GM12865 (cell line): ENCODE measurements around the gene ATAT1.

Experiments
- DNase-seq: peaks from one replicate; pipeline ENCODE4 v3.0.0; 2010; ENCODE audit warnings: low read depth
- H3K4me3 ChIP-seq: 2 replicates; pipeline ENCODE4 v1.5.1; 2011; ENCODE audit warnings: mild to moderate bottlenecking, low read depth, low read length, control low read depth
- TF ChIP-seq, protein P1 (sequence below): IDR thresholded peaks from 2 replicates; pipeline ENCODE4 v1.5.1; 2011; ENCODE audit warnings: low read length, control low read depth, low read depth, inconsistent platforms; ENCODE audit not compliant: insufficient read depth; ENCODE audit errors: missing control alignments

ATAT1 gene

GRCh38 chr6:30640481-30640880, 13.8 kb downstream of the ATAT1 start:
- no peak overlapping the region for H3K4me3 ChIP-seq
- TF ChIP-seq, protein P1, sequence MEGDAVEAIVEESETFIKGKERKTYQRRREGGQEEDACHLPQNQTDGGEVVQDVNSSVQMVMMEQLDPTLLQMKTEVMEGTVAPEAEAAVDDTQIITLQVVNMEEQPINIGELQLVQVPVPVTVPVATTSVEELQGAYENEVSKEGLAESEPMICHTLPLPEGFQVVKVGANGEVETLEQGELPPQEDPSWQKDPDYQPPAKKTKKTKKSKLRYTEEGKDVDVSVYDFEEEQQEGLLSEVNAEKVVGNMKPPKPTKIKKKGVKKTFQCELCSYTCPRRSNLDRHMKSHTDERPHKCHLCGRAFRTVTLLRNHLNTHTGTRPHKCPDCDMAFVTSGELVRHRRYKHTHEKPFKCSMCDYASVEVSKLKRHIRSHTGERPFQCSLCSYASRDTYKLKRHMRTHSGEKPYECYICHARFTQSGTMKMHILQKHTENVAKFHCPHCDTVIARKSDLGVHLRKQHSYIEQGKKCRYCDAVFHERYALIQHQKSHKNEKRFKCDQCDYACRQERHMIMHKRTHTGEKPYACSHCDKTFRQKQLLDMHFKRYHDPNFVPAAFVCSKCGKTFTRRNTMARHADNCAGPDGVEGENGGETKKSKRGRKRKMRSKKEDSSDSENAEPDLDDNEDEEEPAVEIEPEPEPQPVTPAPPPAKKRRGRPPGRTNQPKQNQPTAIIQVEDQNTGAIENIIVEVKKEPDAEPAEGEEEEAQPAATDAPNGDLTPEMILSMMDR, result no peak
- DNase-seq, result no peak

DNA sequence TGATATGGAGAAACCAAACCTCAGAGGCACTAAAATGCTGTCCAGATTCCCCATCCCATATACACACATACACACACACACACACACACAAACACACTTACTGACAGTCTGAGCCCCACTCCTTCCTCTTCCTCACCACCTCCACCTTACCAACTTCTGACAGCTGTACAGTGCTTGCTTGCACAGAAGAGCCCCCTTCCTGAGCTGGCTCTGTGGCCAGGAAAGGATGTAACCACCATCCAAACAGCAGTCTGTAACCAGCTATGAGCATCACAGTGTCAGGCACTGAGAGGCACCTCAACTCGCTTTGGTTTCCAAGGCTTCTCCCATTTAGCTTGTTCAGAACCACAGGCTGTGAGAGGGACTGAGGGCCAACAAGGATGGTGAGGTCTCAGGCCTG, 14.4 kb downstream of the ATAT1 start:
- H3K4me3 ChIP-seq, result no peak overlapping the region
- TF ChIP-seq, protein P1, result no peak
- DNase-seq, result no peak

DNA sequence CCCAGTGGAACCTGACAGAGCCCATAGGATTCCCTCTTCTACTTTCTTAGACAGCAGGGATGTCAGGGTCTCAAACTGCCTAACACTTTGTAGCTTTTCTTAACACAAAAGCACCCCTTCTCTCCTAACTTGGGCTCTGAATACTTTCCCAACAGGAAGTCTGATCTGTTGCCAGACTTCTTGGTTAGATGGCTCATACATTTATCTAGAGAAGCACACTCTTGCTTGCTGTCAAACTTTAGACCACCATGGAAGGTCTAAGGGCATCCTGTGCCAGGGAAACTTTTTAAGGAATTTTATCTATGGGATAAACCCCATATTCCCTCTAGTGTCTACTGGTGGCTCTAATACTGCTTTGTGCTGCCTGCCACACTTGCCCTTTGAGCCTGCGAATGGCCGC, 17.0 kb downstream of the ATAT1 start:
- TF ChIP-seq, protein P1, result no peak
- no peak overlapping the region for H3K4me3 ChIP-seq
- DNase-seq, result no peak

- DNase-seq, result no peak
- TF ChIP-seq, protein P1, result no peak
- no peak overlapping the region for H3K4me3 ChIP-seq
Observed at GRCh38 chr6:30644769-30645168, 18.1 kb downstream of the ATAT1 start.

DNA sequence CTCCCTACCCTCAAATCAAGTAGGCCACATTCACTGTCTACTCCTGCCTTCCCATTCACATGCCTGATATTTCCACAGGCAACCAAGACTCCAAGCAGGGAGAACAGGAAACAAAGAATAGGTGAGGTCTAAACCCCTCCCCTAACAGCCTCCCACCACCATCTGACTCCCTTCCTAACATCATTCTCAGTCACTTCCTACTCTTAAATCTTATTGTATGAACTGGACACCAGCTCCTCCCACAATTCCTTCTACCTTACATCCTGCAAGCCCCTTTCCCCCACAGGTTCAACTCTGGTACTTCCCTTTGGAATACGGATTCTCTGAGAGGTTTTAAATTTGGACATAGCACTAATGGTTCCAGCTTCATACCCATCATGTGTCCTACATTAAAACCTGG, 19.3 kb downstream of the ATAT1 start:
- TF ChIP-seq, protein P1, result no peak
- no peak overlapping the region for H3K4me3 ChIP-seq
- no peak for DNase-seq

DNA sequence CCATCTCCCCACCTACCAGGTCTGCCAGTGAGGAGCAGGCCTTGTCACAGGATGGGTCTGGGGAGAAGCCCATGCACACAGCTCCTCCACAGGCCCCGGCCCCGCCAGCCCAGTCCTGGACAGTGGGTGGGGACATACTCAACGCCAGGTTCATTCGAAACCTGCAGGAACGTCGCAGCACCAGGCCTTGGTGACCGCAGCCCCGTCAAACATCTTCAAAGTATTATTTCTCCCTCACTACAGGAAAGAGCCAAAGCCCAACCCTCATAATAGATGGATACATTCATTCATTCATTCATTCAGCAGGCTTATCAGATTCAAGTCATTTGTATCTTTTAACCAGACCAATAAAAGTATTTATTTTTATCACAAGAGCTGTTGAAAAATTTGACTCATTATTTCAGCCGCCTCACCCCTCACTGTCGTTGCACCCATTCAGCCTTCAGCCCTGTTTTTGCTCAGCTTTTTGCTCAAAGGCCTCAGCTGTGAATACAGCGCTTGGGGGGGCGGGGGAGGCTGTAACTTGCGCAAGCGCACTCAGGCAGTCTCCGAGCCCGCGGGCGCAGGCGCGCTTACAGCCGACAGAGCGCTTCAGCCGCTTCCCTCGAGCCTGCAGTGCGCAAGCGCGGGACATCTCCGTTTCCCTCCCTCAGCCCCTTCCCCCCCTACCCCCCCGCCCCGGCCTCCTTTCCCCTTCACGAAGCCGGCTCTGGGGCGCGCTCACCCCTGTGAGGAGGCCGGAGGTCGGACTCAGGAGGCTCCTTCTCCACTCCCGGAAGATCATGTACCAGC, 20.0 kb downstream of the ATAT1 start, which contains the start of gene C6orf136:
TSS of gene C6orf136 (plus strand) at position 684 of the 792 bp plus-strand sequence. CDS start at position 783, 99 bp downstream.
- peak within 1 kb of the TSS; percentile 77 for H3K4me3 ChIP-seq
- DNase-seq, result peak; percentile 98
- TF ChIP-seq, protein P1, result no peak
